Measurements from ENCODE around the gene TRMT1. TPM values are rescaled to one million over a fixed set of nuclear protein-coding genes. Genes with fewer than 3 reads are reported as not detected.

TRMT1 gene
- polyA plus RNA-seq, 1 donor = 35.5 TPM

DNA sequence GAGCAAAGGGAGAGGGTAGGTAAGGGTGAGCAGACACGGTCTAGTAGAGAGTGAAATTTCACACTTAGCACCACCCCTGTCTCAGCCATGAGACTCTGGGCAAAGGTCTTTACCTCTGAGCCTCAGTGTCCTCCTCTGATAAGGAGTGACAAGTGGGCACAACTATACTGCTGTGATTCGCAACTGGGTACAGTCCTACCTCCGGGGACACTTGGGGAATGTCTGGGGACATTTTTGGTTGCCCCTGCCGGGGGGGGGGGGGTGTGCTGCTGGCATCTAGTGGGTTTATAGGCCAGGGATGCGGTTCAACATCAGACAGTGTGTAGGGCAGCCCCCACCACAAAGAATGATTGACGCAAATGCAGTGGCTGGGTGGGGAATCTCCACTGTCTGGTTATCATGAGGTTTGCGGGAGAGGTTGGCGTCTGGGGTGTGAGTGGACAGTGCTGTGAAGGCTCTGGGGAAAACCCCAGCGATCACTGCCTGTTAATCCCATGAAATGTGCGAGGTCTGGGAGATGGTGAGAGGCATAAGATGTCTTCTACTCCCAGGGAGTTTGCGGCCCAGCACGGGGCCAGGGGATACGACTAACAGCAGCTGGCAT lies 5.8 kb upstream of the TRMT1 start:
- H3K4me3 ChIP-seq (ENCODE audit: low read length) = no peak overlapping the region
- H3K27me3 ChIP-seq (ENCODE audit: control insufficient read depth, insufficient read depth, low read length) = no peaks in the 10 kb centered on the region
- no peak overlapping the region for H3K27ac ChIP-seq (ENCODE audit: low read length)
- H3K4me1 ChIP-seq (ENCODE audit: control insufficient read depth, insufficient read depth, low read length) = peaks cover 17% of the 10 kb centered on the region
- no peaks in the 10 kb centered on the region for H3K9me3 ChIP-seq (ENCODE audit: control insufficient read depth, low read depth, low read length)
- WGBS (ENCODE audit: insufficient coverage, low lambda C conversion rate) = 80% methylated on average over 1 of the region's 13 CpGs
- peaks cover 10% of the 10 kb centered on the region for H3K36me3 ChIP-seq (ENCODE audit: control insufficient read depth, insufficient read depth, low read length)
- peak in 1 of 2 donors; percentile 43 for DNase-seq

GRCh38 chr19:13121551-13122274 lies 5.2 kb upstream of the TRMT1 start:
- DNase-seq = no peak
- Histone ChIP-seq H3K36me3 (ENCODE audit: control insufficient read depth, insufficient read depth, low read length) (peaks cover 10% of the 10 kb centered on the region), H3K4me3 (ENCODE audit: low read length) (no peak overlapping the region), H3K27ac (ENCODE audit: low read length) (no peak overlapping the region), H3K4me1 (ENCODE audit: control insufficient read depth, insufficient read depth, low read length) (peaks cover 17% of the 10 kb centered on the region), H3K9me3 (ENCODE audit: control insufficient read depth, low read depth, low read length) (no peaks in the 10 kb centered on the region), H3K27me3 (ENCODE audit: control insufficient read depth, insufficient read depth, low read length) (no peaks in the 10 kb centered on the region)
- no CpG with 5 or more reads among the region's 18 CpGs for WGBS (ENCODE audit: insufficient coverage, low lambda C conversion rate)

DNA sequence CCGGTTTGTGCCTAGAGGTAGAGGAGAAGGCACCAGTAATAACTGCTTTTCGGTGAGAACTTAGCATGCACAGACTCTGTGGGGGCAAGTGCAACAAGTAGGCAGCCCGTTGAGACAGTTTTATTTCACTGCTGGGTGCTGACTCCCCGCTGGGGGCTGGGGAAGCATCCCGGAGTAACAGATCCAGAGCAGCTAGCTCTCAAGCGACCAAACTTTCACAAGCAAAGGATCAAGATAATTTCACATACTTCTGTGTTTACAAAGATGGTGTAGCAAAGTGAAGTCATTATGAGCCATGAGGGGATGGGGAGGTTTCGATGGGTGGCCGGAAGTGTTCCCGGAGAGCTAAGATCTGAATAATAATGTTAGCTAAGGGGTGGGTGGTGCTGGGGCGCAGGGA lies 4.3 kb upstream of the TRMT1 start:
- H3K36me3 ChIP-seq (ENCODE audit: control insufficient read depth, insufficient read depth, low read length) = peaks cover 7% of the 10 kb centered on the region
- H3K27ac ChIP-seq (ENCODE audit: low read length) = no peak overlapping the region
- WGBS (ENCODE audit: insufficient coverage, low lambda C conversion rate) = no CpG with 5 or more reads among the region's 10 CpGs
- peaks cover 20% of the 10 kb centered on the region for H3K4me1 ChIP-seq (ENCODE audit: control insufficient read depth, insufficient read depth, low read length)
- DNase-seq = no peak
- no peaks in the 10 kb centered on the region for H3K9me3 ChIP-seq (ENCODE audit: control insufficient read depth, low read depth, low read length)
- no peaks in the 10 kb centered on the region for H3K27me3 ChIP-seq (ENCODE audit: control insufficient read depth, insufficient read depth, low read length)
- no peak overlapping the region for H3K4me3 ChIP-seq (ENCODE audit: low read length)

DNA sequence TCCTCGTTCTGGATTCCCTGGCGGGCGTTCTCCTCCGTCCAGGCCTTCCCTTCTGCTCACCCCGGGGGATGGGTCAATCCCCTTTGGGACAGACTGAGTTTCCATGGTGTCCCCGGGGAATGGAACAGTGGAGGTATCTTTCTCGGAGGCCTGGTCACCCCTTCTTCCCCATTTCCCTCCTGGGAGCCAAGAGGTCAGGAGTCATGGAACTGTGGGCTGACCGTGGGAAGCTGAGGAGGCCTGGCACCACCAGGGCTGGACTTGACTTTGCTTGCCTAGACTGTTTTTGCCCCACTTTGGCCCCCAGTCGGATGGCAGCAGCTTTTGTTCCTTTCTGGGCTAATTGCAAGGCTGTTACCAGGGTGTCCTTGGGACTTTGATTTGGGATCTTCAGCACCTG lies 3.5 kb upstream of the TRMT1 start:
- DNase-seq = no peak
- H3K36me3 ChIP-seq (ENCODE audit: control insufficient read depth, insufficient read depth, low read length) = peaks cover 9% of the 10 kb centered on the region
- no peaks in the 10 kb centered on the region for H3K27me3 ChIP-seq (ENCODE audit: control insufficient read depth, insufficient read depth, low read length)
- H3K4me3 ChIP-seq (ENCODE audit: low read length) = no peak overlapping the region
- no peak overlapping the region for H3K27ac ChIP-seq (ENCODE audit: low read length)
- WGBS (ENCODE audit: insufficient coverage, low lambda C conversion rate) = no CpG with 5 or more reads among the region's 9 CpGs
- no peaks in the 10 kb centered on the region for H3K9me3 ChIP-seq (ENCODE audit: control insufficient read depth, low read depth, low read length)
- peaks cover 25% of the 10 kb centered on the region for H3K4me1 ChIP-seq (ENCODE audit: control insufficient read depth, insufficient read depth, low read length)

GRCh38 chr19:13119627-13120026 lies 3.1 kb upstream of the TRMT1 start:
- Histone ChIP-seq H3K36me3 (ENCODE audit: control insufficient read depth, insufficient read depth, low read length) (peaks cover 11% of the 10 kb centered on the region), H3K27ac (ENCODE audit: low read length) (no peak overlapping the region), H3K9me3 (ENCODE audit: control insufficient read depth, low read depth, low read length) (no peaks in the 10 kb centered on the region), H3K4me3 (ENCODE audit: low read length) (no peak overlapping the region), H3K27me3 (ENCODE audit: control insufficient read depth, insufficient read depth, low read length) (no peaks in the 10 kb centered on the region), H3K4me1 (ENCODE audit: control insufficient read depth, insufficient read depth, low read length) (peaks cover 25% of the 10 kb centered on the region)
- WGBS (ENCODE audit: insufficient coverage, low lambda C conversion rate) = no CpG with 5 or more reads among the region's 8 CpGs
- no peak for DNase-seq

- Histone ChIP-seq H3K4me3 (ENCODE audit: low read length) (peak overlapping the region; percentile 90), H3K27me3 (ENCODE audit: control insufficient read depth, insufficient read depth, low read length) (no peaks in the 10 kb centered on the region), H3K36me3 (ENCODE audit: control insufficient read depth, insufficient read depth, low read length) (peaks cover 14% of the 10 kb centered on the region), H3K9me3 (ENCODE audit: control insufficient read depth, low read depth, low read length) (no peaks in the 10 kb centered on the region), H3K4me1 (ENCODE audit: control insufficient read depth, insufficient read depth, low read length) (peaks cover 25% of the 10 kb centered on the region), H3K27ac (ENCODE audit: low read length) (no peak overlapping the region)
- peak in 1 of 2 donors; percentile 48 for DNase-seq
- WGBS (ENCODE audit: insufficient coverage, low lambda C conversion rate) = no CpG with 5 or more reads among the region's 57 CpGs
Observed at GRCh38 chr19:13118424-13119193, 2.1 kb upstream of the TRMT1 start.

- WGBS (ENCODE audit: insufficient coverage, low lambda C conversion rate) = no CpG with 5 or more reads among the region's 65 CpGs
- Histone ChIP-seq H3K4me3 (ENCODE audit: low read length) (peak within 1 kb of the TSS; percentile 97), H3K27me3 (ENCODE audit: control insufficient read depth, insufficient read depth, low read length) (no peaks in the 10 kb centered on the region), H3K4me1 (ENCODE audit: control insufficient read depth, insufficient read depth, low read length) (peaks cover 25% of the 10 kb centered on the region), H3K27ac (ENCODE audit: low read length) (peak within 1 kb of the TSS; percentile 45), H3K36me3 (ENCODE audit: control insufficient read depth, insufficient read depth, low read length) (peaks cover 18% of the 10 kb centered on the region), H3K9me3 (ENCODE audit: control insufficient read depth, low read depth, low read length) (no peaks in the 10 kb centered on the region)
- peak; percentile 87 to 91 for DNase-seq
Observed at GRCh38 chr19:13117772-13118423, 1.4 kb upstream of the TRMT1 start, which contains the start of gene NACC1. NACC1 (plus strand) TSS chr19:13118264; CDS start chr19:13135208, 16,944 bp downstream.

DNA sequence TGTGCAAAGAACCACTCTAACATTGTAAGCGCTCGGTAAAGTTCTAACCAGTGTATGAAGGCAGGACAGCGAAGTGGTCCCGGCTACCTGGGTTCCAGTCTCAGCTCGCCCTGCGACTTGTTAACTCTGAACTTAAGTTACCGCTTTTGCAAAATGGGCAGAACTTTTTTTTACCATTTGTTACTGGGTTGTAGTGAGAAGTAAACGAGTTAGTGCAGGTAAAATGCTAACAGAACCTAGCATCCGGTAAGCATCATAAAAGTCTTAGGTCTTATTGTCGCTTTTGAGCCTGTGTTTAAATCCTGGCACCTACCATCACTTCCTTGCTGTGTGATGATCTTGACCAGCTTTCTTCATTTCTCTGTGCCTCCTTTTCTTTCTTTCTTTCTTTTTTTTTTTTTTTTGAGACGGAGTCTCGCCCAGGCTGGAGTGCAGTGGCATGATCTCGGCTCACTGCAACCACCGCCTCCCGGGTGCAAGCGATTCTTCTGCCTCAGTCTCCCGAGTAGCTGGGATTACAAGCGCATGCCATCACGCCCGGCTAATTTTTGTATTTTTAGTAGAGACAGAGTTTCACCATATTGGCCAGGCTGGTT lies 734 bp upstream of the TRMT1 start:
- H3K36me3 ChIP-seq (ENCODE audit: control insufficient read depth, insufficient read depth, low read length) = peaks cover 24% of the 10 kb centered on the region
- H3K4me3 ChIP-seq (ENCODE audit: low read length) = peak overlapping the region; percentile 97
- no peaks in the 10 kb centered on the region for H3K27me3 ChIP-seq (ENCODE audit: control insufficient read depth, insufficient read depth, low read length)
- no peak for DNase-seq
- H3K4me1 ChIP-seq (ENCODE audit: control insufficient read depth, insufficient read depth, low read length) = peaks cover 22% of the 10 kb centered on the region
- WGBS (ENCODE audit: insufficient coverage, low lambda C conversion rate) = 0% methylated on average over 1 of the region's 20 CpGs
- no peaks in the 10 kb centered on the region for H3K9me3 ChIP-seq (ENCODE audit: control insufficient read depth, low read depth, low read length)
- peak overlapping the region; percentile 45 for H3K27ac ChIP-seq (ENCODE audit: low read length)

DNA sequence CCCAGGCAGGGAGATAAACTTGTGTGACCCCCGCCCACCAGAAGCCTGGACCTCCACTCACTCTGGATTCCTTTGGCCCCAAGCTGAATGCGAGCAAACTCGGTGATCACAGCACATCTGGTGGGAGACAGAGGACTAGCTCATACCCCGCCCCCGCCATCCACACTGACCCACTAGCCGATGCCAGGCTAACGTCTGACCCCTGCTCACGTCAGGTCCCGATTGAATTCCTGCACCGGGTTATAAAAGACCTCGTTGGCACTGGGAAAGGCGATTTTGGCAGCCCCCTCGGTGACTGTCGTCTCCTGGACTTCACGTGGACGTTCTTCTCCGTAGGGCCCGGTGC lies 631 bp downstream of the TRMT1 start:
- peaks cover 16% of the 10 kb centered on the region for H3K4me1 ChIP-seq (ENCODE audit: control insufficient read depth, insufficient read depth, low read length)
- no peak overlapping the region for H3K27ac ChIP-seq (ENCODE audit: low read length)
- peak overlapping the region; percentile 97 for H3K4me3 ChIP-seq (ENCODE audit: low read length)
- DNase-seq = no peak
- no peaks in the 10 kb centered on the region for H3K27me3 ChIP-seq (ENCODE audit: control insufficient read depth, insufficient read depth, low read length)
- WGBS (ENCODE audit: insufficient coverage, low lambda C conversion rate) = no CpG with 5 or more reads among the region's 18 CpGs
- peaks cover 20% of the 10 kb centered on the region for H3K36me3 ChIP-seq (ENCODE audit: control insufficient read depth, insufficient read depth, low read length)
- H3K9me3 ChIP-seq (ENCODE audit: control insufficient read depth, low read depth, low read length) = no peaks in the 10 kb centered on the region

DNA sequence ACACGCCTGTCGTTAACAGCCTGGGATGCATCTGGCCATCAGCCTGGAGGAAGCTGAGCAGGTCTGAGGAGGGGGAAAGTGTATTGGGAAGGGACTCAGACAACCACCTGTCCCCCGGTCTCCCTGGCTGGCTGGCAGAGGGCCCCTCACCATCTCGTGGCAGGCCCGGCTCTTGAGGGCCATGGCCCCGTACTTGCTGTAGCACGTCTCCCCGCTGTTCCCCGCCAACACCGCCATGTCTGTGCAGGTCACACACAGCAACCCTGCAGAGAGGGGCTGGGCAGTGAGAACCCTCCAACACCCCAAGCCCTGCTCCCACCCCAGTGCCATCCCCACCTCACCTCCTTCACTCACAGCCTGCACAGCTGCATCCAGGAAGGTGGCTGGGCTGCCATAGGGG lies 4.0 kb downstream of the TRMT1 start:
- WGBS (ENCODE audit: insufficient coverage, low lambda C conversion rate) = no CpG with 5 or more reads among the region's 10 CpGs
- H3K36me3 ChIP-seq (ENCODE audit: control insufficient read depth, insufficient read depth, low read length) = peaks cover 35% of the 10 kb centered on the region
- DNase-seq = no peak
- peaks cover 8% of the 10 kb centered on the region for H3K4me1 ChIP-seq (ENCODE audit: control insufficient read depth, insufficient read depth, low read length)
- H3K9me3 ChIP-seq (ENCODE audit: control insufficient read depth, low read depth, low read length) = no peaks in the 10 kb centered on the region
- H3K27me3 ChIP-seq (ENCODE audit: control insufficient read depth, insufficient read depth, low read length) = no peaks in the 10 kb centered on the region
- H3K27ac ChIP-seq (ENCODE audit: low read length) = no peak overlapping the region
- no peak overlapping the region for H3K4me3 ChIP-seq (ENCODE audit: low read length)
